Measurements from ENCODE around the gene PCNX3. TPM values are rescaled to one million over a fixed set of nuclear protein-coding genes. Genes with fewer than 3 reads are reported as not detected.

PCNX3 gene
- total and polyA plus RNA-seq, 10 of the 15 experiments (the other 5 are each of a cell fraction or from before 2014, with no cell fraction given), result 0.03 to 46.6 (median 8.4) TPM

GRCh38 chr11:65576867-65577755, 38.5 kb upstream of the PCNX3 start (continued):
- TF ChIP-seq ASH2L (IDR thresholded peaks at IDR 0.05; ENCODE audit: borderline replicate concordance, low read depth), result no peak
- TF ChIP-seq CHD2 (IDR thresholded peaks at IDR 0.05; ENCODE audit: borderline replicate concordance, low read depth, low read length), result no peak
- no peak for TF ChIP-seq POLR2AphosphoS2 (IDR thresholded peaks at IDR 0.05; ENCODE audit: low read depth, low read length)
- TF ChIP-seq SKIL (IDR thresholded peaks at IDR 0.05; ENCODE audit: low read depth, poor library complexity, severe bottlenecking), result no peak
- TF ChIP-seq SMAD1 (IDR thresholded peaks at IDR 0.05; ENCODE audit: low read depth, partially characterized antibody), result no peak
- TF ChIP-seq SIX5 (IDR thresholded peaks at IDR 0.05; ENCODE audit: low read depth, low read length, severe bottlenecking), result no peak
- TF ChIP-seq TCF3 (IDR thresholded peaks at IDR 0.05; ENCODE audit: borderline replicate concordance, insufficient read depth, low read depth, low read length), result no peak
- TF ChIP-seq ESRRA (IDR thresholded peaks at IDR 0.05; ENCODE audit: low read length), result no peak
- TF ChIP-seq BMI1 (IDR thresholded peaks at IDR 0.05; ENCODE audit: borderline replicate concordance), result no peak
- no peak for TF ChIP-seq EGR1 (IDR thresholded peaks at IDR 0.05; ENCODE audit: borderline replicate concordance in 1 of 2, low read depth in 2 of 2, low read length in 2 of 2)
- TF ChIP-seq ZBED1 (IDR thresholded peaks at IDR 0.05; ENCODE audit: borderline replicate concordance), result no peak
- TF ChIP-seq CHD4 (IDR thresholded peaks at IDR 0.05), result no peak
- TF ChIP-seq HSF1 (IDR thresholded peaks at IDR 0.05; ENCODE audit: low read depth, low read length), result no peak
- TF ChIP-seq PAX5 (IDR thresholded peaks at IDR 0.05; ENCODE audit: borderline replicate concordance, low read depth, low read length), result no peak
- TF ChIP-seq SMC3 (IDR thresholded peaks at IDR 0.05; ENCODE audit: borderline replicate concordance, low read length), result no peak
- TF ChIP-seq BACH1 (IDR thresholded peaks at IDR 0.05; ENCODE audit: borderline replicate concordance), result no peak
- no peak for TF ChIP-seq GABPA (IDR thresholded peaks at IDR 0.05; ENCODE audit: low read depth)
- no peak for TF ChIP-seq ZNF384 (IDR thresholded peaks at IDR 0.05; ENCODE audit: borderline replicate concordance, low read depth, low read length)
- no peak for TF ChIP-seq TARDBP (IDR thresholded peaks at IDR 0.05; ENCODE audit: borderline replicate concordance)
- no peak for TF ChIP-seq E4F1 (IDR thresholded peaks at IDR 0.05; ENCODE audit: borderline replicate concordance, partially characterized antibody)
- no peak for TF ChIP-seq CBX3 (IDR thresholded peaks at IDR 0.05; ENCODE audit: borderline replicate concordance, low read depth)
- no peak for TF ChIP-seq BRCA1 (IDR thresholded peaks at IDR 0.05; ENCODE audit: low read depth, low read length)
- TF ChIP-seq MXI1 (IDR thresholded peaks at IDR 0.05; ENCODE audit: low read depth, low read length), result 0 out of 2 replicates have a peak, but pooled peaks have one; percentile 8
- TF ChIP-seq RB1 (IDR thresholded peaks at IDR 0.05; ENCODE audit: borderline replicate concordance), result no peak
- no peak for TF ChIP-seq SUZ12 (IDR thresholded peaks at IDR 0.05; ENCODE audit: unreplicated experiment)
